ENCODE results near the gene IGFBPL1.
A peak's percentile ranks its signal among the peaks of the same experiment; 100 is the strongest.
"Not testable (repeated sequence)": the region's sequence is repeated elsewhere in the genome, so short reads cannot be mapped to it uniquely, and the experiment has no call there.

IGFBPL1 gene

GRCh38 chr9:38431116-38431515, 6.9 kb upstream of the IGFBPL1 start:
- no peak for DNase-seq

GRCh38 chr9:38428062-38428461, 3.8 kb upstream of the IGFBPL1 start:
- no peak for DNase-seq

GRCh38 chr9:38424918-38425317, 664 bp upstream of the IGFBPL1 start:
- DNase-seq: no peak

GRCh38 chr9:38423273-38423972, 831 bp downstream of the IGFBPL1 start:
- no peak for DNase-seq

- DNase-seq: no peak
These were observed 1.5 kb downstream of the IGFBPL1 start for GRCh38 chr9:38422555-38423260.

GRCh38 chr9:38421498-38422211, 2.6 kb downstream of the IGFBPL1 start:
- no peak for DNase-seq

GRCh38 chr9:38419181-38419580, 5.1 kb downstream of the IGFBPL1 start:
- DNase-seq: no peak

- DNase-seq: no peak
These were observed 5.9 kb downstream of the IGFBPL1 start for GRCh38 chr9:38418366-38418765.

- no peak for DNase-seq
These were observed 7.0 kb downstream of the IGFBPL1 start for GRCh38 chr9:38417003-38417945.

GRCh38 chr9:38416461-38416860, 7.8 kb downstream of the IGFBPL1 start:
- DNase-seq: no peak

GRCh38 chr9:38415856-38416255, 8.4 kb downstream of the IGFBPL1 start:
- DNase-seq: no peak

GRCh38 chr9:38414040-38414723, 10.1 kb downstream of the IGFBPL1 start:
- DNase-seq: peak; percentile 35

- no peak for DNase-seq
These were observed 11.0 kb downstream of the IGFBPL1 start for GRCh38 chr9:38413283-38413682.

- no peak for DNase-seq
These were observed 11.5 kb downstream of the IGFBPL1 start for GRCh38 chr9:38412751-38413150.

GRCh38 chr9:38408719-38409118, 15.5 kb downstream of the IGFBPL1 start:
- DNase-seq: no peak

- DNase-seq: no peak
These were observed 17.6 kb downstream of the IGFBPL1 start for GRCh38 chr9:38406476-38407186.

GRCh38 chr9:38405785-38406184, 18.5 kb downstream of the IGFBPL1 start:
- no peak for DNase-seq

GRCh38 chr9:38404314-38404713, 19.9 kb downstream of the IGFBPL1 start:
- DNase-seq: no peak

GRCh38 chr9:38401994-38402393, 22.3 kb downstream of the IGFBPL1 start:
- DNase-seq: no peak

GRCh38 chr9:38399191-38399590, 25.1 kb downstream of the IGFBPL1 start:
- DNase-seq: not testable (repeated sequence)

- no peak for DNase-seq
These were observed 27.9 kb downstream of the IGFBPL1 start for GRCh38 chr9:38396371-38396671.

Data from femur (tissue), 1 donor.